Choroid plexus epithelial cell (primary cell): ENCODE data around the gene APBA2.

Experiments used
- DNase-seq: peaks from one replicate; pipeline ENCODE4 v3.0.0-alpha.2; 2010; ENCODE audit warnings: low read depth
- H3K4me3 ChIP-seq: 2 replicates; pipeline ENCODE4 v1.5.1; 2011; ENCODE audit warnings: low read depth, mild to moderate bottlenecking, control low read depth, low read length, moderate library complexity
- CTCF ChIP-seq: conservative IDR thresholded peaks from 2 replicates; pipeline ENCODE4 v1.5.1; 2011; ENCODE audit warnings: low read depth, mild to moderate bottlenecking, control low read depth, inconsistent platforms, low read length, moderate library complexity

Gene APBA2

GRCh38 chr15:28936081-28936480, 50.3 kb downstream of the APBA2 start:
- no peak overlapping the region for H3K4me3 ChIP-seq
- no peak for DNase-seq
- no peak for TF ChIP-seq CTCF

GRCh38 chr15:28936481-28936881, 50.7 kb downstream of the APBA2 start:
- no peak overlapping the region for H3K4me3 ChIP-seq
- TF ChIP-seq CTCF = no peak
- no peak for DNase-seq

GRCh38 chr15:28937271-28937670, 51.5 kb downstream of the APBA2 start:
- no peak for DNase-seq
- no peak for TF ChIP-seq CTCF
- no peak overlapping the region for H3K4me3 ChIP-seq

GRCh38 chr15:28942046-28942445, 56.3 kb downstream of the APBA2 start:
- DNase-seq = no peak
- no peak for TF ChIP-seq CTCF
- H3K4me3 ChIP-seq = no peak overlapping the region

- DNase-seq = no peak
- H3K4me3 ChIP-seq = no peak overlapping the region
Observed at GRCh38 chr15:28942571-28942970, 56.8 kb downstream of the APBA2 start.

GRCh38 chr15:28943146-28943545, 57.4 kb downstream of the APBA2 start:
- no peak for TF ChIP-seq CTCF
- no peak overlapping the region for H3K4me3 ChIP-seq
- DNase-seq = no peak

More at GRCh38 chr15:28942571-28942970, 56.8 kb downstream of the APBA2 start:
- TF ChIP-seq CTCF = no peak

- TF ChIP-seq CTCF = no peak
- no peak overlapping the region for H3K4me3 ChIP-seq
- DNase-seq = no peak
Observed at GRCh38 chr15:28943611-28944230, 57.9 kb downstream of the APBA2 start.
